OCI-LY7 (cell line): ENCODE data around the gene COL8A1. TPM values are rescaled to one million over a fixed set of nuclear protein-coding genes. Genes with fewer than 3 reads are reported as not detected.

Experiments
- BruUV-seq: library from RNA; stranded (reverse); fragments of 400-500 nt; replicated peaks from 2 replicates; lab custom pipeline; 2021; lab: Mats Ljungman, UMichigan
- CTCF ChIA-PET: fragments of 300-600 bp; sonication (Branson Sonifier 250); formaldehyde crosslinking; loops from one replicate; lab custom pipeline; 2022; ENCODE audit warnings: antibody characterized with exemption; ENCODE audit not compliant: unreplicated experiment; lab: Charles Lee
- POLR2A ChIA-PET: fragments of 300-600 bp; sonication (Branson Sonifier 250); formaldehyde crosslinking; loops from one replicate; lab custom pipeline; 2022; ENCODE audit warnings: antibody characterized with exemption; lab: Charles Lee
- DNase-seq: peaks from one replicate; pipeline ENCODE4 v3.0.0-alpha.2; 2015; ENCODE audit warnings: low spot score
- H2AFZ ChIP-seq: fragments of 200-600 bp; sonication (generic), shearing (Covaris generic); 2 replicates; pipeline ENCODE4 v1.6.1; 2014; ENCODE audit warnings: mild to moderate bottlenecking, antibody characterized with exemption, low read length, moderate library complexity
- H3K27ac ChIP-seq: fragments of 200-600 bp; sonication (generic); 2 replicates; pipeline ENCODE4 v1.5.1; 2014; ENCODE audit warnings: mixed run types, low read depth, mild to moderate bottlenecking, moderate library complexity, low read length, inconsistent platforms; ENCODE audit not compliant: poor library complexity, severe bottlenecking
- H3K36me3 ChIP-seq: fragments of 200-600 bp; sonication (generic); 2 replicates; pipeline ENCODE4 v1.6.1; 2014; ENCODE audit warnings: mild to moderate bottlenecking, antibody characterized with exemption, low read length, moderate library complexity, mixed read lengths; ENCODE audit not compliant: insufficient read depth
- H3K4me1 ChIP-seq: fragments of 200-600 bp; sonication (generic); 2 replicates; pipeline ENCODE4 v1.5.1; 2014; ENCODE audit warnings: mild to moderate bottlenecking, low read length; ENCODE audit not compliant: insufficient read depth, poor library complexity, severe bottlenecking
- H3K4me2 ChIP-seq: fragments of 200-600 bp; sonication (generic); 2 replicates; pipeline ENCODE4 v1.6.1; 2014; ENCODE audit warnings: mild to moderate bottlenecking, low read length
- H3K4me3 ChIP-seq: fragments of 200-600 bp; sonication (generic); 2 replicates; pipeline ENCODE4 v1.5.1; 2014; ENCODE audit warnings: mild to moderate bottlenecking, low read depth, low read length; ENCODE audit not compliant: poor library complexity, severe bottlenecking
- H3K79me2 ChIP-seq: fragments of 200-600 bp; sonication (generic); 2 replicates; pipeline ENCODE4 v1.6.1; 2016; ENCODE audit warnings: low read depth, mild to moderate bottlenecking, low read length, moderate library complexity, mixed read lengths; ENCODE audit not compliant: insufficient read depth
- H3K9me2 ChIP-seq: fragments of 200-600 bp; sonication (generic); 2 replicates; pipeline ENCODE4 v1.6.1; 2016; ENCODE audit warnings: mild to moderate bottlenecking, low read length, mixed read lengths; ENCODE audit not compliant: insufficient read depth
- H3K9me3 ChIP-seq: fragments of 200-600 bp; sonication (generic); 2 replicates; pipeline ENCODE4 v1.6.1; 2014; ENCODE audit warnings: mild to moderate bottlenecking, mixed run types, low read length, mixed read lengths
- H4K20me1 ChIP-seq: fragments of 200-600 bp; sonication (generic); 2 replicates; pipeline ENCODE4 v1.6.1; 2014; ENCODE audit warnings: mild to moderate bottlenecking, antibody characterized with exemption, low read length, moderate library complexity, mixed read lengths; ENCODE audit not compliant: insufficient read depth
- EZH2phosphoT487 ChIP-seq: fragments of 200-600 bp; sonication (generic); IDR thresholded peaks from 2 replicates; pipeline ENCODE4 v1.6.1; 2018; ENCODE audit warnings: low read depth, borderline replicate concordance, mild to moderate bottlenecking, mixed run types, antibody characterized with exemption, low read length, moderate library complexity, mixed read lengths
- intact Hi-C: fragments of 100-400 bp; cut with micrococcal nuclease; formaldehyde crosslinking; loops from one replicate; pipeline ENCODE4 v1.10.0; 2022; ENCODE audit not compliant: unreplicated experiment
- total RNA-seq, 2 experiments: library from RNA; depleted of rRNA in 1 of 2; stranded (reverse); fragments of >200 nt in 1 of 2; shearing (Covaris generic) in 1 of 2; gene quantifications; 2 replicates each; pipeline ENCODE4 v1.2.3, GENCODE V29; 2014 to 2022
- TF ChIP-seq, protein P1 (sequence below): fragments of 200-600 bp; sonication (generic); conservative IDR thresholded peaks from 2 replicates; pipeline ENCODE4 v1.5.1; 2014; ENCODE audit warnings: mild to moderate bottlenecking, antibody characterized with exemption, low read length, moderate library complexity, mixed read lengths

Gene COL8A1
- total RNA-seq, 2 experiments from 2014 or later = 0.10 TPM; not detected in 1

DNA sequence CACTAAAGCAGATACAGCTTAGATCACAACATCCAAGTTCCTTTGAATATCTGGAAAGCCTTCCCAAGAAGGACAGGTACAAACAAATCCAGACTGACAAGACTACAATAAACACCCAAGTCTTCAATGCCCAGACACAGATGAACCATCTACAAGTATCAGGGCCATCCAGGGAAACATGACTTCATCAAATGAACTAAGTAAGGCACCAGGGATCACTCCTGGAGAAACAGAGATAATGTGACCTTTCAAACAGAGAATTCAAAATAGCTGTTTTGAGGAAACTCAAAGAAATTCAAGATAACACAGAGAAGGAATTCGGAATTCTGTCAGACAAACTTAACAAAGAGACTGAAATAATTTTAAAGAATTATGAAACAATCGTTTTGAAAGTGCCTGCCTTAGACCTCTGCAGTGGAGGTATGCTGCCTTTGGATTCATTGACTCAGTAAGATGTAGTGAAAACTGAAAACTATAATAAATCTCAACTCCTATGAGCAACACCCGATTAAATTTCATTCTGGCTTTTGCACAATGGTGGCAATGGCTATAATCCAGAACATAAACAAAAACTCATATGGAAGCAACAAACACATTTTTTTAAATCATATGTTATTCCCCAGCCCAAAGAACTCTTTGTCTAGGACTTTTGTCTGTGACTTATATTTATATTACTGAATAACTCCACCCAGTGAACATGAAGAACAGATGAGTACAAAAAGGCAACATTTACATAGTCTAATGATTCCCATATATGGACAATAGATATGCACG, 12.6 kb upstream of the COL8A1 start:
- CTCF ChIA-PET = no interaction called here
- no TSS peak for BruUV-seq
- intact Hi-C loops = no loop called here

DNA sequence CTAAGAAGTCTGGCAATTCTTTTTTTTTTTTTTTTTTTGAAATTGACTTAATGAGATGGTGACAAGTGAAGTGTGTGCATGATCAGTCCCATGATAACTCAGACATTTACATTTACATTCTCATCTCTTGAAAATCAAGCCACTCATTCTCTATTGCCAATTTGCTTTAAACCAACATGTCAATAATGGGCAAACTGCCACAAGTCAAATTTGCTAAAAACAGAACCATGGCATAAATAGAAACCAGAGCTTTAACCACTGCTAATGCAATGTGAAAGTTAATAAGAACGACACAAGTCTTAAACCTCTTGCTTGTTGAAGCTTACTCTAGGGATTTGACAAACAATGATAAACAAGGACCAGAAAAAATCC, 12.0 kb upstream of the COL8A1 start:
- DNase-seq = no peak
- intact Hi-C loops = no loop called here
- Histone ChIP-seq H3K4me2 (no peak overlapping the region), H3K79me2 (no peaks in the 10 kb centered on the region), H3K4me3 (no peak overlapping the region), H3K9me3 (no peaks in the 10 kb centered on the region), H2AFZ (no peak overlapping the region), H4K20me1 (no peaks in the 10 kb centered on the region), H3K27ac (no peak overlapping the region), H3K36me3 (no peaks in the 10 kb centered on the region), H3K9me2 (no peaks in the 10 kb centered on the region), H3K4me1 (no peaks in the 10 kb centered on the region)
- POLR2A ChIA-PET = no interaction called here
- TF ChIP-seq, protein P1, sequence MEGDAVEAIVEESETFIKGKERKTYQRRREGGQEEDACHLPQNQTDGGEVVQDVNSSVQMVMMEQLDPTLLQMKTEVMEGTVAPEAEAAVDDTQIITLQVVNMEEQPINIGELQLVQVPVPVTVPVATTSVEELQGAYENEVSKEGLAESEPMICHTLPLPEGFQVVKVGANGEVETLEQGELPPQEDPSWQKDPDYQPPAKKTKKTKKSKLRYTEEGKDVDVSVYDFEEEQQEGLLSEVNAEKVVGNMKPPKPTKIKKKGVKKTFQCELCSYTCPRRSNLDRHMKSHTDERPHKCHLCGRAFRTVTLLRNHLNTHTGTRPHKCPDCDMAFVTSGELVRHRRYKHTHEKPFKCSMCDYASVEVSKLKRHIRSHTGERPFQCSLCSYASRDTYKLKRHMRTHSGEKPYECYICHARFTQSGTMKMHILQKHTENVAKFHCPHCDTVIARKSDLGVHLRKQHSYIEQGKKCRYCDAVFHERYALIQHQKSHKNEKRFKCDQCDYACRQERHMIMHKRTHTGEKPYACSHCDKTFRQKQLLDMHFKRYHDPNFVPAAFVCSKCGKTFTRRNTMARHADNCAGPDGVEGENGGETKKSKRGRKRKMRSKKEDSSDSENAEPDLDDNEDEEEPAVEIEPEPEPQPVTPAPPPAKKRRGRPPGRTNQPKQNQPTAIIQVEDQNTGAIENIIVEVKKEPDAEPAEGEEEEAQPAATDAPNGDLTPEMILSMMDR = no peak
- no peak for TF ChIP-seq EZH2phosphoT487
- no TSS peak for BruUV-seq
- CTCF ChIA-PET = no interaction called here

More for the DNA sequence above, 12.6 kb upstream of the COL8A1 start:
- Histone ChIP-seq H3K4me1 (no peaks in the 10 kb centered on the region), H3K36me3 (no peaks in the 10 kb centered on the region), H3K4me3 (no peak overlapping the region), H3K27ac (no peak overlapping the region), H3K4me2 (no peak overlapping the region), H4K20me1 (no peaks in the 10 kb centered on the region), H3K9me3 (no peaks in the 10 kb centered on the region), H3K79me2 (no peaks in the 10 kb centered on the region), H2AFZ (no peak overlapping the region), H3K9me2 (no peaks in the 10 kb centered on the region)
- POLR2A ChIA-PET = no interaction called here
- TF ChIP-seq, protein P1 = no peak
- TF ChIP-seq EZH2phosphoT487 = no peak
- DNase-seq = no peak
